Activated CD4-positive, alpha-beta memory T cell treated with anti-CD3 and anti-CD28 coated beads, Interleukin-2, amount 10 ng/mL, durations not matched to agents 7 days and 5 days (primary cell): ENCODE measurements around the gene FNDC8. TPM values are rescaled to one million over a fixed set of nuclear protein-coding genes. Genes with fewer than 3 reads are reported as not detected.
"Not testable (repeated sequence)": the region's sequence is repeated elsewhere in the genome, so short reads cannot be mapped to it uniquely, and the experiment has no call there.

Source experiments
- CTCF ChIA-PET: fragments of 350-600 bp; sonication (Branson Sonifier 250); formaldehyde crosslinking; loops from one replicate; lab custom pipeline; 2021; ENCODE audit warnings: antibody characterized with exemption, inconsistent platforms; lab: Charles Lee
- POLR2A ChIA-PET: fragments of 350-600 bp; sonication (Branson Sonifier 250); formaldehyde crosslinking; loops from one replicate; lab custom pipeline; 2021; ENCODE audit warnings: antibody characterized with exemption; lab: Charles Lee
- DNase-seq: peaks from one replicate; pipeline ENCODE4 v3.0.0-alpha.2; 2020
- H3K27ac Mint-ChIP-seq: one replicate; pipeline ENCODE4 v1.8.0; 2021; ENCODE audit warnings: mild to moderate bottlenecking, mixed read lengths
- H3K27me3 Mint-ChIP-seq: one replicate; pipeline ENCODE4 v1.8.0; 2021; ENCODE audit warnings: mixed read lengths
- H3K36me3 Mint-ChIP-seq: one replicate; pipeline ENCODE4 v1.8.0; 2021; ENCODE audit warnings: low read depth, mixed read lengths
- H3K4me1 Mint-ChIP-seq: one replicate; pipeline ENCODE4 v1.8.0; 2021; ENCODE audit warnings: mixed read lengths
- H3K4me3 Mint-ChIP-seq: one replicate; pipeline ENCODE4 v1.8.0; 2021; ENCODE audit warnings: mild to moderate bottlenecking, mixed read lengths
- H3K9me3 Mint-ChIP-seq: one replicate; pipeline ENCODE4 v1.8.0; 2021; ENCODE audit warnings: mixed read lengths
- total RNA-seq, 2 experiments: library from RNA; stranded (reverse); gene quantifications; one replicate each; pipeline ENCODE4 v1.2.3, GENCODE V29; 2021

FNDC8 gene
- total RNA-seq, 2 experiments from 2014 or later: not detected

- Mint-ChIP-seq H3K36me3 (no peaks in the 10 kb centered on the region), H3K27me3 (peaks cover 4% of the 10 kb centered on the region), H3K27ac (no peak within 1 kb of the TSS), H3K4me3 (no peak within 1 kb of the TSS), H3K9me3 (no peaks in the 10 kb centered on the region), H3K4me1 (peaks cover 8% of the 10 kb centered on the region)
- no peak for DNase-seq
- ChIA-PET POLR2A (interaction anchor here (1.3 kb wide), 1 partner anchor 67 kb away, joined by 4 read pairs; no protein-coding TSS in a partner anchor), CTCF (no interaction called here)
Observed at GRCh38 chr17:35147375-35147905, 26.0 kb downstream of the FNDC8 start, which contains the start of gene UNC45B. Gene UNC45B, plus strand, starts transcription at chr17:35147817. Its CDS starts 447 bp downstream, at chr17:35148264.

GRCh38 chr17:35148144-35148543 lies 26.7 kb downstream of the FNDC8 start:
- ChIA-PET POLR2A (interaction anchor here (0.6 to 2.3 kb wide), 3 partner anchors 10 to 227 kb away, joined by 3 to 6 read pairs (median 6); no protein-coding TSS in a partner anchor), CTCF (interaction anchor here (0.6 kb wide), 1 partner anchor 615 kb away, joined by 3 read pairs; no protein-coding TSS in a partner anchor)
- H3K4me3 Mint-ChIP-seq: no peak overlapping the region

GRCh38 chr17:35149941-35150340 lies 28.5 kb downstream of the FNDC8 start:
- H3K36me3 Mint-ChIP-seq: no peaks in the 10 kb centered on the region
- ChIA-PET POLR2A (interaction anchor here (1.6 to 2.3 kb wide), 2 partner anchors 9 to 23 kb away, joined by 3 to 6 read pairs; no protein-coding TSS in a partner anchor), CTCF (interaction anchor here (1.2 kb wide), 1 partner anchor 78 kb away, joined by 3 read pairs; no protein-coding TSS in a partner anchor)
- H3K4me3 Mint-ChIP-seq: no peak overlapping the region
- peaks cover 11% of the 10 kb centered on the region for H3K27me3 Mint-ChIP-seq
- H3K9me3 Mint-ChIP-seq: no peaks in the 10 kb centered on the region
- no peaks in the 10 kb centered on the region for H3K4me1 Mint-ChIP-seq
- no peak overlapping the region for H3K27ac Mint-ChIP-seq
- DNase-seq: no peak

More at GRCh38 chr17:35148144-35148543, 26.7 kb downstream of the FNDC8 start:
- no peak for DNase-seq
- Mint-ChIP-seq H3K27me3 (peaks cover 10% of the 10 kb centered on the region), H3K9me3 (no peaks in the 10 kb centered on the region), H3K4me1 (peaks cover 6% of the 10 kb centered on the region), H3K36me3 (no peaks in the 10 kb centered on the region), H3K27ac (no peak overlapping the region)

GRCh38 chr17:35151080-35151479 lies 29.7 kb downstream of the FNDC8 start:
- POLR2A ChIA-PET, H3K27ac Mint-ChIP-seq, H3K9me3 Mint-ChIP-seq, CTCF ChIA-PET, H3K4me1 Mint-ChIP-seq, H3K4me3 Mint-ChIP-seq, DNase-seq, H3K36me3 Mint-ChIP-seq: not testable (repeated sequence)
- H3K27me3 Mint-ChIP-seq: peaks cover 11% of the 10 kb centered on the region

GRCh38 chr17:35152421-35153140 lies 31.2 kb downstream of the FNDC8 start:
- CTCF ChIA-PET: no interaction called here
- no peaks in the 10 kb centered on the region for H3K36me3 Mint-ChIP-seq
- peaks cover 11% of the 10 kb centered on the region for H3K27me3 Mint-ChIP-seq
- no peaks in the 10 kb centered on the region for H3K4me1 Mint-ChIP-seq
- no peaks in the 10 kb centered on the region for H3K9me3 Mint-ChIP-seq
- no peak for DNase-seq
- no peak overlapping the region for H3K27ac Mint-ChIP-seq
- H3K4me3 Mint-ChIP-seq: no peak overlapping the region
- POLR2A ChIA-PET: no interaction called here

GRCh38 chr17:35154196-35155165 lies 33.1 kb downstream of the FNDC8 start:
- no peaks in the 10 kb centered on the region for H3K9me3 Mint-ChIP-seq
- H3K36me3 Mint-ChIP-seq: no peaks in the 10 kb centered on the region
- peaks cover 2% of the 10 kb centered on the region for H3K4me1 Mint-ChIP-seq
- no peak overlapping the region for H3K4me3 Mint-ChIP-seq
- ChIA-PET CTCF (no interaction called here), POLR2A (no interaction called here)
- peaks cover 13% of the 10 kb centered on the region for H3K27me3 Mint-ChIP-seq
- no peak for DNase-seq
- no peak overlapping the region for H3K27ac Mint-ChIP-seq

GRCh38 chr17:35155246-35155645 lies 33.8 kb downstream of the FNDC8 start:
- CTCF ChIA-PET: no interaction called here
- H3K27me3 Mint-ChIP-seq: peaks cover 13% of the 10 kb centered on the region
- no peaks in the 10 kb centered on the region for H3K36me3 Mint-ChIP-seq
- H3K27ac Mint-ChIP-seq: no peak overlapping the region
- no peak for DNase-seq
- POLR2A ChIA-PET: no interaction called here
- no peak overlapping the region for H3K4me3 Mint-ChIP-seq
- peaks cover 9% of the 10 kb centered on the region for H3K4me1 Mint-ChIP-seq
- H3K9me3 Mint-ChIP-seq: no peaks in the 10 kb centered on the region

- ChIA-PET CTCF (interaction anchor here (1.6 kb wide), 1 partner anchor 18 kb away, joined by 5 read pairs; the partner anchor contains the start of gene NLE1), POLR2A (interaction anchor here (0.8 to 2.3 kb wide), 5 partner anchors 54 to 419 kb away, joined by 3 to 19 read pairs (median 7); partner anchors contain the start of genes PEX12, SLFN11, SLFN12L and SLFN5)
- H3K36me3 Mint-ChIP-seq: peaks cover 7% of the 10 kb centered on the region
- DNase-seq: no peak
- H3K4me3 Mint-ChIP-seq: no peak overlapping the region
- H3K27ac Mint-ChIP-seq: no peak overlapping the region
- H3K9me3 Mint-ChIP-seq: peaks cover 7% of the 10 kb centered on the region
- peaks cover 2% of the 10 kb centered on the region for H3K27me3 Mint-ChIP-seq
- peaks cover 40% of the 10 kb centered on the region for H3K4me1 Mint-ChIP-seq
Observed at GRCh38 chr17:35159940-35160339, 38.5 kb downstream of the FNDC8 start.

GRCh38 chr17:35160354-35161201 lies 39.2 kb downstream of the FNDC8 start:
- peaks cover 43% of the 10 kb centered on the region for H3K4me1 Mint-ChIP-seq

GRCh38 chr17:35161281-35161761 lies 39.9 kb downstream of the FNDC8 start:
- Mint-ChIP-seq H3K36me3 (peaks cover 7% of the 10 kb centered on the region), H3K4me3 (peak overlapping the region; percentile 22), H3K27me3 (peaks cover 2% of the 10 kb centered on the region), H3K9me3 (peaks cover 7% of the 10 kb centered on the region), H3K4me1 (peaks cover 43% of the 10 kb centered on the region), H3K27ac (peak overlapping the region; percentile 77)
- peak; percentile 32 for DNase-seq
- POLR2A ChIA-PET: interaction anchor here (1.0 to 2.3 kb wide), 12 partner anchors 9 to 378 kb away, joined by 3 to 19 read pairs (median 4); partner anchors contain the start of genes NLE1, SLFN12L and SLFN5
- CTCF ChIA-PET: interaction anchor here (0.5 to 1.6 kb wide), 2 partner anchors 19 to 453 kb away, joined by 4 to 5 read pairs; partner anchors contain the start of gene NLE1

More at GRCh38 chr17:35160354-35161201, 39.2 kb downstream of the FNDC8 start:
- Mint-ChIP-seq H3K9me3 (peaks cover 7% of the 10 kb centered on the region), H3K36me3 (peaks cover 7% of the 10 kb centered on the region), H3K4me3 (peak overlapping the region; percentile 22), H3K27me3 (peaks cover 2% of the 10 kb centered on the region), H3K27ac (peak overlapping the region; percentile 77)
- DNase-seq: no peak
- ChIA-PET CTCF (interaction anchor here (1.6 kb wide), 1 partner anchor 19 kb away, joined by 5 read pairs; the partner anchor contains the start of gene NLE1), POLR2A (interaction anchor here (0.8 to 2.3 kb wide), 13 partner anchors 10 to 418 kb away, joined by 3 to 19 read pairs (median 4); partner anchors contain the start of genes NLE1, PEX12, SLFN11 and SLFN12L)

GRCh38 chr17:35162755-35163154 lies 41.3 kb downstream of the FNDC8 start:
- H3K27ac Mint-ChIP-seq: no peak overlapping the region
- peaks cover 2% of the 10 kb centered on the region for H3K27me3 Mint-ChIP-seq
- H3K36me3 Mint-ChIP-seq: peaks cover 7% of the 10 kb centered on the region
- ChIA-PET POLR2A (interaction anchor here (0.7 to 1.7 kb wide), 3 partner anchors 51 to 374 kb away, joined by 3 to 6 read pairs (median 3); partner anchors contain the start of genes SLFN12L and SLFN5), CTCF (no interaction called here)
- peaks cover 43% of the 10 kb centered on the region for H3K4me1 Mint-ChIP-seq
- peaks cover 7% of the 10 kb centered on the region for H3K9me3 Mint-ChIP-seq
- DNase-seq: no peak
- no peak overlapping the region for H3K4me3 Mint-ChIP-seq
